ENCODE results near the gene CCSAP.

Gene CCSAP

DNA sequence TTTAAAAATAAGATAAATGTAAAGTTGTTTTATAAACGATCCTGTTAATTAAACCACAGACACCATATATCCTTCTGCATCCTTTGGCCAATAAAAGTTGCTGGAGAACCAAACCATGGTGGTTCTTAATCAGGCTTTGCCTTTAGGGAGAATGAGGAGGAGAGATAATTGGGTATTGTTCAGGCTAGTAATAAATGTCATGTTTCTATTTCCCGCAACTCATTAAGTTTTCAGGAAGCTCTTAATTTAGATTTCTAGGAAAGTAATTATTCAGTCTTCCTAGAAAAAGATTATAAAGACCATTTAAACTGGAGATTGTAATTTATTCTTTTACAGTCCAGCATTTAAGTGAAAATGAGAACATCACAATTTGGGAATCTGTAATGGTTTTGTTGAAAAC, 37.5 kb downstream of the CCSAP start:
- TF ChIP-seq, protein P1, sequence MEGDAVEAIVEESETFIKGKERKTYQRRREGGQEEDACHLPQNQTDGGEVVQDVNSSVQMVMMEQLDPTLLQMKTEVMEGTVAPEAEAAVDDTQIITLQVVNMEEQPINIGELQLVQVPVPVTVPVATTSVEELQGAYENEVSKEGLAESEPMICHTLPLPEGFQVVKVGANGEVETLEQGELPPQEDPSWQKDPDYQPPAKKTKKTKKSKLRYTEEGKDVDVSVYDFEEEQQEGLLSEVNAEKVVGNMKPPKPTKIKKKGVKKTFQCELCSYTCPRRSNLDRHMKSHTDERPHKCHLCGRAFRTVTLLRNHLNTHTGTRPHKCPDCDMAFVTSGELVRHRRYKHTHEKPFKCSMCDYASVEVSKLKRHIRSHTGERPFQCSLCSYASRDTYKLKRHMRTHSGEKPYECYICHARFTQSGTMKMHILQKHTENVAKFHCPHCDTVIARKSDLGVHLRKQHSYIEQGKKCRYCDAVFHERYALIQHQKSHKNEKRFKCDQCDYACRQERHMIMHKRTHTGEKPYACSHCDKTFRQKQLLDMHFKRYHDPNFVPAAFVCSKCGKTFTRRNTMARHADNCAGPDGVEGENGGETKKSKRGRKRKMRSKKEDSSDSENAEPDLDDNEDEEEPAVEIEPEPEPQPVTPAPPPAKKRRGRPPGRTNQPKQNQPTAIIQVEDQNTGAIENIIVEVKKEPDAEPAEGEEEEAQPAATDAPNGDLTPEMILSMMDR (conservative IDR thresholded peaks at IDR 0.05; ENCODE audit: low read length) = no peak
- no peak for TF ChIP-seq EZH2phosphoT487 (IDR thresholded peaks at IDR 0.05; ENCODE audit: borderline replicate concordance)
- peaks cover 69% of the 10 kb centered on the region for H3K36me3 ChIP-seq (ENCODE audit: insufficient read depth, low read length)

DNA sequence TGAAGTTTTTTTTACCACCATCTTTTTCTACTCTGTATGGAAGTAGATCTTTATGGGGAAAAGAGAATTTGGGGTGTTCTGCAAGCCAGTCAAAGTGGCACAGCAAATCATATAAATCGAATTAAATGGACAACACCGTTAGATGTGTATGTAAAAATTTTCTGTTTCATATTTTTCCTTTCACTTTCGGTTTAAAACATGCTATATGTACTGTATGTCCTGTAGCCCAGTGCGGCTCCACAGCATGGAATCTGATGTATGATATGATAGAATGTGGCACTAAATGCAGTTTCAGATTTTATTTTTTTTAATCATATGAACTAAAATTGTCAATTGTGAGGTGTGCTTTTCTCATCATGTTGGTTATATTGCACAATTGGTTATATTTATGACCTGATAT, 39.0 kb downstream of the CCSAP start:
- no peak for TF ChIP-seq EZH2phosphoT487 (IDR thresholded peaks at IDR 0.05; ENCODE audit: borderline replicate concordance)
- Histone ChIP-seq H2AFZ (ENCODE audit: low read length) (no peak overlapping the region), H3K36me3 (ENCODE audit: insufficient read depth, low read length) (peaks cover 81% of the 10 kb centered on the region)

More for the DNA sequence above, 37.5 kb downstream of the CCSAP start:
- Histone ChIP-seq H2AFZ (ENCODE audit: low read length) (no peak overlapping the region), H3K9me2 (replicated peaks; ENCODE audit: low read depth, low read length) (no peaks in the 10 kb centered on the region), H3K79me2 (ENCODE audit: insufficient read depth, low read length) (no peaks in the 10 kb centered on the region), H3K9ac (ENCODE audit: low read depth, low read length, poor library complexity, severe bottlenecking) (no peak overlapping the region), H3F3A (ENCODE audit: low read depth) (no peaks in the 10 kb centered on the region), H3K4me3 (ENCODE audit: low read length, poor library complexity, severe bottlenecking) (no peak overlapping the region), H3K9me3 (ENCODE audit: insufficient read depth, low read depth, low read length) (no peaks in the 10 kb centered on the region), H3K4me2 (ENCODE audit: low read depth, low read length, poor library complexity, severe bottlenecking) (no peak overlapping the region), H3K4me1 (ENCODE audit: insufficient read depth, low read length, poor library complexity, severe bottlenecking) (no peaks in the 10 kb centered on the region), H3K27me3 (ENCODE audit: insufficient read depth, low read length, poor library complexity, severe bottlenecking) (no peaks in the 10 kb centered on the region), H4K20me1 (ENCODE audit: insufficient read depth, low read length, poor library complexity, severe bottlenecking) (no peaks in the 10 kb centered on the region)

DNA sequence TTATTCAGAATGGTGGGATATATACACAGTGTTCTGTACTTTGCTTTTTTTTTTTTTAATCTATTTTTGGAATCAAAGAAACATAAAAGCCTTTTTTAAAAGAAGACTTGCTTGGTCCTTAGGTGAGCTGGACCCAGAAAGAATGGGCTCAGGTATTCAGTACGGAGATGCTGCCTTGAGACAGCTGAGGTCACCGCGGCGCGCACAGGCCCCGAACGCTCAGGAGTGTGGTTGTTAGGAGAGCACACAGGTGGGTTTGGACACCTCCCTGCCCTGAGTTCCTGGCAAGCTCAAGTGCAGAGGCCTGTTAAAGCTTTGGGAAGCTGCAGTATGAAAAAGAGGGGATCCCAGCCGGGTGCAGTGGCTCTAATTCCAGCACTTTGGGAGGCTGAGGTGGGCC, 40.1 kb downstream of the CCSAP start:
- Histone ChIP-seq H3K9ac (ENCODE audit: low read depth, low read length, poor library complexity, severe bottlenecking) (no peak overlapping the region), H3K9me3 (ENCODE audit: insufficient read depth, low read depth, low read length) (no peaks in the 10 kb centered on the region), H3K9me2 (replicated peaks; ENCODE audit: low read depth, low read length) (no peaks in the 10 kb centered on the region), H3K36me3 (ENCODE audit: insufficient read depth, low read length) (peaks cover 80% of the 10 kb centered on the region), H3K4me1 (ENCODE audit: insufficient read depth, low read length, poor library complexity, severe bottlenecking) (no peaks in the 10 kb centered on the region), H3F3A (ENCODE audit: low read depth) (no peaks in the 10 kb centered on the region), H2AFZ (ENCODE audit: low read length) (no peak overlapping the region), H3K27me3 (ENCODE audit: insufficient read depth, low read length, poor library complexity, severe bottlenecking) (no peaks in the 10 kb centered on the region), H3K4me3 (ENCODE audit: low read length, poor library complexity, severe bottlenecking) (no peak overlapping the region), H3K4me2 (ENCODE audit: low read depth, low read length, poor library complexity, severe bottlenecking) (no peak overlapping the region), H3K79me2 (ENCODE audit: insufficient read depth, low read length) (no peaks in the 10 kb centered on the region), H4K20me1 (ENCODE audit: insufficient read depth, low read length, poor library complexity, severe bottlenecking) (no peaks in the 10 kb centered on the region)
- TF ChIP-seq, protein P1 (conservative IDR thresholded peaks at IDR 0.05; ENCODE audit: low read length) = no peak
- TF ChIP-seq EZH2phosphoT487 (IDR thresholded peaks at IDR 0.05; ENCODE audit: borderline replicate concordance) = no peak

More for the DNA sequence above, 39.0 kb downstream of the CCSAP start:
- Histone ChIP-seq H3K9me2 (replicated peaks; ENCODE audit: low read depth, low read length) (no peaks in the 10 kb centered on the region), H3K9ac (ENCODE audit: low read depth, low read length, poor library complexity, severe bottlenecking) (no peak overlapping the region), H3K4me1 (ENCODE audit: insufficient read depth, low read length, poor library complexity, severe bottlenecking) (no peaks in the 10 kb centered on the region), H3K79me2 (ENCODE audit: insufficient read depth, low read length) (no peaks in the 10 kb centered on the region), H3K4me2 (ENCODE audit: low read depth, low read length, poor library complexity, severe bottlenecking) (no peak overlapping the region), H3K4me3 (ENCODE audit: low read length, poor library complexity, severe bottlenecking) (no peak overlapping the region), H3K9me3 (ENCODE audit: insufficient read depth, low read depth, low read length) (no peaks in the 10 kb centered on the region), H3F3A (ENCODE audit: low read depth) (no peaks in the 10 kb centered on the region), H3K27me3 (ENCODE audit: insufficient read depth, low read length, poor library complexity, severe bottlenecking) (no peaks in the 10 kb centered on the region), H4K20me1 (ENCODE audit: insufficient read depth, low read length, poor library complexity, severe bottlenecking) (no peaks in the 10 kb centered on the region)

DNA sequence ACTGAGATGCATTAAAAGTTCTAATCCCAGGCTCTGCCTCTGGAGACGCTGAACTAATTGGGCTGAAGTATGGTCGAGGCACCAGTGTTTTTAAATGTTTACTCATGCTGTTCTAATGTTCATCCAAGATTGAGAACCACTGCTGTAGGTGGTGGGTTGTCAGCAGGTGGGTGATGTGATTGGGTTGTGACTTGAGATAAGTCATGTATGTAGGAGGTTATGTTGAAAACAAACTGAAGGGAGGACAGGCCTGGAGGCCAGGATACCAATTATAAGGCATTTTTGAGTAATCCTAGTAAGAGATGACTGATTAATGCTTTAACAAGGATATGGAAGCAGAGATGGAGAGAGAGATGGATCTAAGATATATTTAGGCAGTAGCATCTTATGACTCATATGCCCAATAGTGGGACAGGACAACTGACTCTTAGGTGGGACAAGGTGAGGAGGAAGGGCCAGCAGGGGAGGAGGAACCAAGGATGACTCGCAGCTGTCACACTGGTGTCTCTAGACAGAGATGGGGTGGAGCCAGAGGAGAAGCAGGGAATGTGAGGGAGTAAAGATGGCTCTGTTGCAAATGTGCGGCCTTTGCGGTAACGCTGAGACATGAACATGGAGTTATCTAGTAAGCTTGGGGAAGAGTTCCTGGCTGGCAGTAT, 42.6 kb downstream of the CCSAP start:
- Histone ChIP-seq H3K4me2 (ENCODE audit: low read depth, low read length, poor library complexity, severe bottlenecking) (no peak overlapping the region), H3K4me1 (ENCODE audit: insufficient read depth, low read length, poor library complexity, severe bottlenecking) (no peaks in the 10 kb centered on the region), H3K36me3 (ENCODE audit: insufficient read depth, low read length) (peaks cover 73% of the 10 kb centered on the region), H3K4me3 (ENCODE audit: low read length, poor library complexity, severe bottlenecking) (no peak overlapping the region), H3K79me2 (ENCODE audit: insufficient read depth, low read length) (no peaks in the 10 kb centered on the region), H4K20me1 (ENCODE audit: insufficient read depth, low read length, poor library complexity, severe bottlenecking) (no peaks in the 10 kb centered on the region), H3K27me3 (ENCODE audit: insufficient read depth, low read length, poor library complexity, severe bottlenecking) (no peaks in the 10 kb centered on the region), H3K9me3 (ENCODE audit: insufficient read depth, low read depth, low read length) (no peaks in the 10 kb centered on the region), H3F3A (ENCODE audit: low read depth) (no peaks in the 10 kb centered on the region), H2AFZ (ENCODE audit: low read length) (no peak overlapping the region), H3K9me2 (replicated peaks; ENCODE audit: low read depth, low read length) (no peaks in the 10 kb centered on the region), H3K9ac (ENCODE audit: low read depth, low read length, poor library complexity, severe bottlenecking) (no peak overlapping the region)
- TF ChIP-seq, protein P1 (conservative IDR thresholded peaks at IDR 0.05; ENCODE audit: low read length) = no peak
- TF ChIP-seq EZH2phosphoT487 (IDR thresholded peaks at IDR 0.05; ENCODE audit: borderline replicate concordance) = no peak

Measured in Loucy (cell line).